A549 (cell line): Measurements from ENCODE around the gene PRKAG2. TPM values are rescaled to one million over a fixed set of nuclear protein-coding genes. Genes with fewer than 3 reads are reported as not detected.

Experiments
- BCL3 ChIP-seq: fragments of >200 bp; sonication (Bioruptor Twin); formaldehyde crosslinking; IDR thresholded peaks from 3 replicates; pipeline ENCODE4 v1.6.1; 2016
- BHLHE40 ChIP-seq: IDR thresholded peaks from 2 replicates; pipeline ENCODE4 v1.6.1; 2012; ENCODE audit warnings: low read depth, low read length, inconsistent platforms
- CBX2 ChIP-seq: fragments of 200-600 bp; sonication (generic); IDR thresholded peaks from 2 replicates; pipeline ENCODE4 v1.6.1; 2016; ENCODE audit warnings: low read depth, mild to moderate bottlenecking, borderline replicate concordance
- CBX8 ChIP-seq: fragments of 200-600 bp; sonication (generic); IDR thresholded peaks from 2 replicates; pipeline ENCODE4 v1.6.1; 2016
- CHD2 ChIP-seq: fragments of 150-350 bp; IDR thresholded peaks from 2 replicates; pipeline ENCODE4 v1.6.1; 2014; ENCODE audit warnings: low read length; ENCODE audit not compliant: partially characterized antibody
- E2F6 ChIP-seq: IDR thresholded peaks from 2 replicates; pipeline ENCODE4 v1.6.1; 2012; ENCODE audit warnings: low read depth, borderline replicate concordance
- EP300 ChIP-seq, 2 experiments: fragments of >200 bp; sonication (Bioruptor Twin); formaldehyde crosslinking; IDR thresholded peaks; 2 replicates in 1 of 2; 3 replicates in 1 of 2; pipeline ENCODE4 v1.6.1; 2016 to 2017
- FOXS1 ChIP-seq: fragments of 250-450 bp; sonication (Bioruptor Pico); IDR thresholded peaks from 2 replicates; pipeline ENCODE4 v1.5.0; 2020; ENCODE audit warnings: mild to moderate bottlenecking, moderate library complexity
- HDAC2 ChIP-seq: fragments of 200-600 bp; sonication (generic); IDR thresholded peaks from 2 replicates; pipeline ENCODE4 v1.6.1; 2016
- HMGXB4 ChIP-seq: fragments of 250-450 bp; sonication (Bioruptor Pico); IDR thresholded peaks from 2 replicates; pipeline ENCODE4 v1.5.0; 2021; ENCODE audit warnings: mild to moderate bottlenecking, moderate library complexity, borderline replicate concordance
- HOXA7 ChIP-seq: fragments of 250-450 bp; sonication (Bioruptor Pico); IDR thresholded peaks from 2 replicates; pipeline ENCODE4 v1.5.0; 2020; ENCODE audit warnings: mild to moderate bottlenecking, moderate library complexity
- HOXB5 ChIP-seq: fragments of 250-450 bp; sonication (Bioruptor Pico); IDR thresholded peaks from 2 replicates; pipeline ENCODE4 v1.5.0; 2020; ENCODE audit warnings: mild to moderate bottlenecking, moderate library complexity
- JUN ChIP-seq, 2 experiments: fragments of >200 bp; sonication (Bioruptor Twin); formaldehyde crosslinking; IDR thresholded peaks; 2 replicates in 1 of 2; 3 replicates in 1 of 2; pipeline ENCODE4 v1.6.1; 2016 to 2017
- JUNB ChIP-seq: fragments of >200 bp; sonication (Bioruptor Twin); formaldehyde crosslinking; IDR thresholded peaks from 2 replicates; pipeline ENCODE4 v1.6.1; 2016
- KDM1A ChIP-seq: fragments of 200-600 bp; sonication (generic); IDR thresholded peaks from 2 replicates; pipeline ENCODE4 v1.6.1; 2016; ENCODE audit warnings: low read depth, mild to moderate bottlenecking
- KDM5A ChIP-seq: fragments of 200-600 bp; sonication (generic); IDR thresholded peaks from 2 replicates; pipeline ENCODE4 v1.6.1; 2016; ENCODE audit warnings: antibody characterized with exemption, mild to moderate bottlenecking
- NPAS2 ChIP-seq: fragments of 250-450 bp; sonication (Bioruptor Pico); IDR thresholded peaks from 2 replicates; pipeline ENCODE4 v1.8.0; 2022; ENCODE audit warnings: mild to moderate bottlenecking, moderate library complexity, borderline replicate concordance
- NR3C1 ChIP-seq: fragments of >200 bp; sonication (Bioruptor Twin); formaldehyde crosslinking; IDR thresholded peaks from 3 replicates; pipeline ENCODE4 v1.6.1; 2017
- PBX3 ChIP-seq: IDR thresholded peaks from 2 replicates; pipeline ENCODE4 v1.6.1; 2012
- PHF8 ChIP-seq: fragments of 200-600 bp; sonication (generic); IDR thresholded peaks from 2 replicates; pipeline ENCODE4 v1.6.1; 2016; ENCODE audit warnings: low read depth, mild to moderate bottlenecking, antibody characterized with exemption, moderate library complexity, borderline replicate concordance
- POLR2A ChIP-seq: IDR thresholded peaks from 2 replicates; pipeline ENCODE4 v1.6.1; 2012; ENCODE audit warnings: mild to moderate bottlenecking, low read length
- RARB ChIP-seq: fragments of 250-450 bp; sonication (Bioruptor Pico); IDR thresholded peaks from 2 replicates; pipeline ENCODE4 v1.8.0; 2021; ENCODE audit warnings: mild to moderate bottlenecking, moderate library complexity
- RFX5 ChIP-seq: fragments of 450-650 bp; IDR thresholded peaks from 2 replicates; pipeline ENCODE4 v1.7.1; 2014; ENCODE audit warnings: antibody characterized with exemption, mild to moderate bottlenecking, moderate library complexity
- RNF2 ChIP-seq: fragments of 200-600 bp; sonication (generic); IDR thresholded peaks from 2 replicates; pipeline ENCODE4 v1.6.1; 2016; ENCODE audit warnings: low read depth, mild to moderate bottlenecking, antibody characterized with exemption, moderate library complexity, borderline replicate concordance
- SMC3 ChIP-seq: fragments of >200 bp; sonication (Bioruptor Twin); formaldehyde crosslinking; IDR thresholded peaks from 3 replicates; pipeline ENCODE4 v1.6.1; 2018; ENCODE audit warnings: inconsistent platforms
- SREBF2 ChIP-seq: fragments of 450-650 bp; IDR thresholded peaks from 2 replicates; pipeline ENCODE4 v1.6.1; 2014; ENCODE audit warnings: mild to moderate bottlenecking, moderate library complexity
- TFCP2L1 ChIP-seq: fragments of 250-450 bp; sonication (Bioruptor Pico); IDR thresholded peaks from 2 replicates; pipeline ENCODE4 v1.5.0; 2021; ENCODE audit warnings: mild to moderate bottlenecking
- TP53 ChIP-seq: fragments of 250-450 bp; sonication (Bioruptor Pico); IDR thresholded peaks from 2 replicates; pipeline ENCODE4 v1.5.0; 2021; ENCODE audit warnings: mild to moderate bottlenecking, moderate library complexity
- USF2 ChIP-seq: fragments of 450-650 bp; IDR thresholded peaks from 2 replicates; pipeline ENCODE4 v1.6.1; 2014; ENCODE audit warnings: antibody characterized with exemption
- ZFP36 ChIP-seq: fragments of 450-650 bp; IDR thresholded peaks from 2 replicates; pipeline ENCODE4 v1.6.1; 2014; ENCODE audit warnings: borderline replicate concordance; ENCODE audit not compliant: partially characterized antibody
- ZNF302 ChIP-seq: fragments of 250-450 bp; sonication (Bioruptor Pico); IDR thresholded peaks from 2 replicates; pipeline ENCODE4 v1.9.0; 2021; ENCODE audit warnings: inconsistent platforms, mild to moderate bottlenecking, moderate library complexity
- ZSCAN20 ChIP-seq: fragments of 250-450 bp; sonication (Bioruptor Pico); IDR thresholded peaks from 2 replicates; pipeline ENCODE4 v1.8.0; 2022; ENCODE audit warnings: mild to moderate bottlenecking, moderate library complexity
- polyA plus RNA-seq, 4 experiments: library from polyadenylated mRNA; depleted of rRNA in 3 of 4; stranded (reverse); fragments of >200 nt; fragmentation: RNase III in 1 of 4; extraction: RNeasy Plus Mini Kit Qiagen cat#74134 plus additional on column Dnase treatment in 1 of 4; gene quantifications; 2 replicates in 3 of 4; 3 replicates in 1 of 4; pipeline ENCODE4 v1.2.3, GENCODE V29; 2011 to 2017

PRKAG2 gene
- polyA plus RNA-seq, 2 of the 4 experiments (the other 2 are of a cell fraction), result 26.5 to 31.7 TPM

- TF ChIP-seq NR3C1 (no peak), SMC3 (peak; percentile 49), E2F6 (no peak; the same call in none of the 2 replicates), ZSCAN20 (no peak), HOXB5 (peak; percentile 45; the same call in 1 of the 2 replicates), JUN (IDR thresholded peaks at IDR 0.05) (peak; percentile 54 to 89; a peak in 4 of 5 replicates), RARB (CRISPR knock-in tag) (no peak), TFCP2L1 (no peak), TP53 (peak; percentile 28; the same call in 1 of the 2 replicates), JUNB (peak; percentile 88), RNF2 (no peak), PHF8 (no peak), ZNF302 (CRISPR knock-in tag) (no peak), BHLHE40 (no peak), KDM5A (no peak), POLR2A (no peak), USF2 (no peak), SREBF2 (no peak), ZFP36 (no peak), NPAS2 (CRISPR knock-in tag) (no peak), CBX8 (no peak), BCL3 (peak; percentile 62; the same call in 1 of the 3 replicates), EP300 (IDR thresholded peaks at IDR 0.05) (peak; percentile 49 to 81; a peak in 3 of 5 replicates), FOXS1 (CRISPR knock-in tag) (0 out of 2 replicates have a peak, but pooled peaks have one; percentile 6), HDAC2 (no peak), HOXA7 (no peak), CBX2 (no peak), PBX3 (0 out of 2 replicates have a peak, but pooled peaks have one; percentile 40), CHD2 (no peak), HMGXB4 (CRISPR knock-in tag) (no peak), RFX5 (no peak), KDM1A (no peak)
These were observed 189.2 kb downstream of the PRKAG2 start (continued) for GRCh38 chr7:151687523-151688235.
